HG02852 (cell line): ENCODE data around the gene TSPOAP1.

ENCODE experiments used
- ATAC-seq: cut with Tn5 transposase; IDR thresholded peaks from one replicate; pipeline ENCODE4 v1.9.1; 2021; ENCODE audit warnings: mild to moderate bottlenecking, moderate library complexity; ENCODE audit not compliant: unreplicated experiment

The TSPOAP1 gene

DNA sequence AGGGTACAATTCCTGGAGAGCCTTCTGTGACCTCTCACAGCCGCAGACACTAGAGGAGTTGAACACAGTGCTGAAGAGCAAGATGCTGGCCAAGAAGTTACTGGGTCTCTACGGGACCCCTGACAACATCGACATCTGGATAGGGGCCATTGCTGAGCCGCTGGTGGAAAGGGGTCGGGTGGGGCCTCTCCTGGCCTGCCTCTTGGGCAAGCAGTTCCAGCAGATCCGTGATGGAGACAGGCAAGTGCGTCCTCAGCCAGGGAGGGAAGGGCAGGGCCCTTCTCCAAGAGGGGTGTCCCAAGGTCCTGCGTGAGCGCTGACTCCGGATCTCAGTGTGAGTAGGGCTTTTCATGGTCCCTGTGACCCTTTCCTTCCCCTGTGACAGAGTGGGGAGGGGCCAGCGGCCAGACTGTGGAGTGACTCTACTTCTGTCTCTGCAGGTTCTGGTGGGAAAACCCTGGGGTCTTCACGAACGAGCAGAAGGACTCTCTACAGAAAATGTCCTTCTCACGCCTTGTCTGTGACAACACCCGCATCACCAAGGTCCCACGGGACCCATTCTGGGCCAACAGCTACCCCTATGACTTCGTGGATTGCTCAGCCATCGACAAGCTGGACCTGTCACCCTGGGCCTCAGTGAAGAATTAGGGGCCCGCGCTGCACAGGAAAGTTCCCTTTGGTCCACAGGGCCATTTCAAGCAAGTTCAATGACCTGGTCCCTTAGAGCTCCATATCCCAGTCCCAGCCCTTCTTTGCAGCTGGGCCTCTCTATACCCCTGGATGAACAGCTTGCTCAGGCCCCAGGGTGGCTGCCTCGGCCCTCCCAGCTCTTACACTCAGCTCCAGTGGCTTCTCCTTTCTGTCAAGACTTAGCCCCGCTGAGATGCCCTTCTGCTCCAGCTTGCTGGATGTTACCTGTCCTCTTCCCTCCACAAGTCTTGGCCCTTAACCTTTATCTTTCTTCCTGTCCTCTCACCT is 61.0 kb downstream of the TSPOAP1 start:
- no peak for ATAC-seq

DNA sequence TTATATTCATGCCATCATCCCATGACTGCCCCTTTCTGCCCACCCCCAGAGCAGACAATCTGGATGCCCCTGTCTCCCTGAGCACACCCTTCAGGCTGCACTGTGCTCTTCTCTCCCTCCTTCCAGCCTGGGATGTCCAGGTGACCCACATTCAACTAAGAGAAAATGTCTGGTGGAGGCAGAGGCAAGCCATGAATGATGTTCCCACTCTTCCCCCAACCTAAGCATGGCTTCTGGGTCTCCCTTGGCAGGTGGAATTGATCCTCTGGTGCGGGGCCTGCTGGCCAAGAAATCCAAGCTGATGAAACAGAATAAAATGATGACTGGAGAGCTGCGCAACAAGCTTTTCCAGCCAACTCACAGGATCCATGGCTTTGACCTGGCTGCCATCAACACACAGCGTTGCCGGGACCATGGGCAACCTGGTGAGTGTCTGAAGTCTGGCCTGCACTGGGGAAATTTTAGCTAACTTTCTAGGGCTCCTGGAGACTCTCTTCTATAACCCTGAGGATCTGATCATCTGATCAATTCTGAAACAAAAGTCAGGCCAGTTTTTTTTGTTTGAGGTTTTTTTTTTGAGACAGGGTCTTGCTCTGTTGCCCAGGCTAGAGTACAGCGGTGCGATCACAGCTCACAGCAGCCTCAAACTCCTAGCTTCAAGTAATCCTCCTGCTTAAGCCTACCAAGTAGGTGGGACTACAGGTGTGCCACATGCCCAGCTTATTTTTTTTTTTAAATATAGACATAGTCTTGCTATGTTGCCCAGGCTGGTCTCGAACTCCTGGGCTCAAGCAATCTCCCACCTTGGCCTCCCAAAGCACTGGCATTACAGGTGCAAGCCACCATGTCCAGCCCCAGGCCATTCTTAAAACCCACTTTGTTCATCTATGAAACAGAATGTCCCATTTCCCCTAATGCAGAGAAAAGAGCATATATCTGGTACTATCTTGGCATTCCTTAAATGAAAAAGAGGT is 62.4 kb downstream of the TSPOAP1 start:
- ATAC-seq = no peak

DNA sequence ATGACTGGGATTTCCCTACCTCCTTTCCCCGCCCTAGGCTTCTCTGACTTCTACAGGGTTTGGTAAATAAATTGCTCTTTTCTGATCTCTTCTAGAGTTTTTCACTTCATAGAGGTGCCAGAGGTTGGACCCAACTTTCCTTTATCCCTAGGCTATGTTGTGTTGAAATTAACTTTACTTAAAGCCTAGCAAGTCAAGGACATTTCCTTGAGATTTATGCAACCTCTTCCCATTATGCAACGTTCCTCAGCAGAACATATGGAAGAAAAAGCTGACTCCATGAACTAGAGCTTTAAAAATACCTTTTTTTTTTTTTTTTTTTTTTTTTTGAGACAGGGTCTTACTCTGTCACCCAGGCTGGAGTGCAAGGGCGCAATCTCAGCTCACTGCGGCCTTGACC is 63.3 kb downstream of the TSPOAP1 start:
- ATAC-seq = no peak

DNA sequence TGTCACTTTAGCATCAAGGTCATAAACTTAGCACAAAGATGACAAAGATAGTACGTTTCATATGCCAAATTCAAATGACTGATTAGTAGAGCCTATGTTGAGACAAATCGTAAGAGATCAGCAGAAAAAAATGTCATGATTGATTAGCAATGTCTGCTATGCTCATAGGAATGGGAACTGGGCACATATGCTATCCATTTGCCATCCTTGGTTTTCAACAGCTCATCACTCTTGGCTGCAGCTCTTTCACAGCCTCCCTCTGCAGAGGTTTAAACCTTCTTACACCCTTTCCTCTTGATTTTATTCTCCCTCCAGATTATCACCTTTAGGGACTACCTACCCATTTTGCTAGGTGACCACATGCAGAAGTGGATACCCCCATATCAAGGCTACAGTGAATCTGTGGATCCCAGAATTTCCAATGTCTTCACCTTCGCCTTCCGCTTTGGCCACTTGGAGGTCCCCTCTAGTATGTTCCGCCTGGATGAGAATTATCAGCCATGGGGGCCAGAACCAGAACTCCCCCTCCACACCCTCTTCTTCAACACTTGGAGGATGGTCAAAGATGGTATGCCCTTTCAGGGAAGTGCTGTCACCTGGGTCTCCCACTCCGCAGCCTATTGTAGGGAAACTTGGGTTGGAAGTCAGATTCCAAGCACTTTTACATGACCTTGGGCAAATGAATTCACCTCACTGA is 64.0 kb downstream of the TSPOAP1 start:
- ATAC-seq = no peak

DNA sequence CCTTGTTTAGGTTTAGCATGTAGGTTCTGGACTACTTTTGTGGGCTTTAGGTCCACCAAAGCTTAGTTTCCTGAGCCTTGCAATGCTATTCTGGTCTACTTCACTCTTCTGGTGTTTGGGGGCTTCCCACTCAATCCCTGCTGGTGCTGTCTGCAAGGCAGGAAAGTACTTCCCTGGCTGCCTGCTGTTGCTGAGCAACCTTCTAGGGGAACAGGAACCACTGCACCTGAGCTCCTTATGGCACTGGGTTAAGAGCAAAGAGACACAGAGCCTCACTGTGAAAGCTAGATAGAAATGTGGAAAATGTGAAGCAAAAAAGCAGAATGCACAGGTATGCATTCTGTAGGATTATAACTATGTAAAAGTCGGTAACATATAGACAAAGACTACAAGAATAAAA is 64.8 kb downstream of the TSPOAP1 start:
- ATAC-seq = no peak

DNA sequence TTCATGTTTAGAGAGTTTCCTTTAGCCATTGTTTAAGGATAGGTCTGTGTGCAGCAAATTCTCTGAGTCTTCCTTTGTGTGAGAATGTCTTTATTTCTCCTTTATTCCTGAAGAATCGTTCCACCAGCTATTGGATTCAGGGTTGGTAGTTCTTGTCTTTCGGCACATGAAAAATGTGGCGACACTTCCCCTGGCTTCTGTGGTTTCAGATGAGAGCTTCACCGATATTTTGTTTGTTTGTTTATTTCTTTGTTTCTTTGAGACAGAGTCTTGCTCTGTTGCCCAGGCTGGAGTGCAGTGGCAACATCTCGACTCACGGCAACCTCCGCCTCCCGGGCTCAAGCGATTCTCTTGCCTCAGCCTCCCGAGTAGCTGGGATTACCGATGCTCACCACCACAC is 66.4 kb downstream of the TSPOAP1 start:
- ATAC-seq = no peak

DNA sequence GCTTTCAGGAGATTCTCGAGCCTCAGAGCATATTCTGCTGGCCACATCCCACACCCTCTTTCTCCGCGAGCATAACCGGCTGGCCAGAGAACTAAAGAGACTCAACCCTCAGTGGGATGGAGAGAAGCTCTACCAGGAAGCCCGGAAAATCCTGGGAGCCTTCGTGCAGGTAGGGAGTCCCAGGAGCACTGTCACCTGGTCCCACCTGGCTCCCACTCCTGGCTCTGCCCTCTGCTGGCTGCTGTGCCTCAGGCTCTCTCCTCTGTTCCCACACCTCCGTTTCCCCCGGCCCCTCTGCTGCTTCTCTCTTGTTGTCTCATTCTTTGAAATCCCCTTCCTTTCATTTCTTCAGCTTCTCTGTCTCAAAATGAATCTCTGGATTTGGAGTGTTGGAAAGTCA is 73.8 kb downstream of the TSPOAP1 start:
- no peak for ATAC-seq

DNA sequence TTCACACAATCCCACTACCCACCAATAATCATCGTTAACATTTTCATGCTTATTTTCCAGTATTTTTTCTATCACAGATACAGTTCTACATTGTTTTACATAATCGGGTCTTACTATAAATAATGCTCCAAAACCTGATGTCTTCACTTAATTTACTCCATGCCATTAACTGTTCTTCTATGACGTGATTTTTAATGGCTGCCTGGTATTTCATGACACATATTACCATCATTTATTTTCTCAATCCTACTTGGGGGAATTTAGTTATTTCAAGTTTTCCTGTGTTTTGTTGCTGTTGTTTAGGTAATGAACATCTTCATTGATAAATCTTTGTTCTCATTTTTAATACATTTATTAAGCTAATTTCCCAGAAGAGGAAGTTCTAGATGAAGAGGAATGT is 75.5 kb downstream of the TSPOAP1 start:
- ATAC-seq = no peak

DNA sequence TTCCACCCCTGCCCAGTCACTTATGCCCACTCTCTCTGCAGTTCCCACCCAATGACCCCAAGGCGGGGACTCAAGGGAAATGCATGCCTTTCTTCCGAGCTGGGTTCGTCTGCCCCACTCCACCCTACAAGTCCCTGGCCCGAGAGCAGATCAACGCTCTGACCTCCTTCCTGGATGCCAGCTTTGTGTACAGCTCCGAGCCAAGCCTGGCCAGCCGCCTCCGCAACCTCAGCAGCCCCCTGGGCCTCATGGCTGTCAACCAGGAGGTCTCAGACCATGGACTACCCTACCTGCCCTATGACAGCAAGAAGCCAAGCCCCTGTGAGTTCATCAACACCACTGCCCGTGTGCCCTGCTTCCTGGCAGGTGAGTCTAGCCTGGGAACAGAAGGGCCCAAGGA is 76.5 kb downstream of the TSPOAP1 start:
- ATAC-seq = no peak
